Neural cell (in vitro differentiated cells): ENCODE measurements around the gene H6PD. TPM values are rescaled to one million over a fixed set of nuclear protein-coding genes. Genes with fewer than 3 reads are reported as not detected.

Experiments used
- H2AFZ ChIP-seq: fragments of 200-600, 300-800 bp; sonication (generic), shearing (Covaris generic); 2 replicates; pipeline ENCODE4 v1.6.0; 2014; ENCODE audit warnings: low read depth, mild to moderate bottlenecking, antibody characterized with exemption, low read length, moderate library complexity
- H3F3A ChIP-seq: fragments of 200-600 bp; shearing (Covaris generic); 2 replicates; pipeline ENCODE4 v1.6.1; 2016; ENCODE audit warnings: mild to moderate bottlenecking, moderate library complexity, mixed read lengths, antibody characterized with exemption, low read length; ENCODE audit not compliant: insufficient read depth, poor library complexity, severe bottlenecking
- H3K27ac ChIP-seq: fragments of 200-600, 300-800 bp; sonication (generic), shearing (Covaris generic); 2 replicates; pipeline ENCODE4 v1.5.1; 2014; ENCODE audit warnings: mild to moderate bottlenecking, low read length, moderate library complexity
- H3K27me3 ChIP-seq: fragments of 300-800, 200-600 bp; sonication (generic), shearing (Covaris generic); 2 replicates; pipeline ENCODE4 v1.6.0; 2014; ENCODE audit warnings: mild to moderate bottlenecking, low read depth, low read length, moderate library complexity; ENCODE audit not compliant: insufficient read depth
- H3K36me3 ChIP-seq: fragments of 300-800, 200-600 bp; sonication (generic), shearing (Covaris generic); 2 replicates; pipeline ENCODE4 v1.5.1; 2014; ENCODE audit warnings: mild to moderate bottlenecking, antibody characterized with exemption, low read length, moderate library complexity; ENCODE audit not compliant: insufficient read depth
- H3K4me2 ChIP-seq: fragments of 300-800, 200-600 bp; sonication (generic), shearing (Covaris generic); 2 replicates; pipeline ENCODE4 v1.6.0; 2014; ENCODE audit warnings: mild to moderate bottlenecking, low read length
- H3K4me3 ChIP-seq: fragments of 300-800, 200-600 bp; sonication (generic), shearing (Covaris generic); 2 replicates; pipeline ENCODE4 v1.5.1; 2014; ENCODE audit warnings: mild to moderate bottlenecking, low read length, moderate library complexity
- H3K79me2 ChIP-seq: fragments of 200-600 bp; shearing (Covaris generic); replicated peaks from 2 replicates; pipeline ENCODE4 v1.6.0; 2014; ENCODE audit warnings: mild to moderate bottlenecking, low read length, moderate library complexity; ENCODE audit not compliant: insufficient read depth
- H3K9ac ChIP-seq: fragments of 300-800, 200-600 bp; sonication (generic), shearing (Covaris generic); 2 replicates; pipeline ENCODE4 v1.6.1; 2016; ENCODE audit warnings: mild to moderate bottlenecking, low read length, mixed read lengths
- H3K9me2 ChIP-seq: fragments of 200-600 bp; shearing (Covaris generic); 2 replicates; pipeline ENCODE4 v1.6.1; 2016; ENCODE audit warnings: mild to moderate bottlenecking, low read length, mixed read lengths; ENCODE audit not compliant: insufficient read depth
- H3K9me3 ChIP-seq: fragments of 200-600, 300-800 bp; sonication (generic), shearing (Covaris generic); 2 replicates; pipeline ENCODE4 v1.6.1; 2016; ENCODE audit warnings: mild to moderate bottlenecking, mixed run types, low read length, moderate library complexity, mixed read lengths
- H4K20me1 ChIP-seq: fragments of 200-600 bp; shearing (Covaris generic); 2 replicates; pipeline ENCODE4 v1.6.1; 2016; ENCODE audit warnings: mild to moderate bottlenecking, mixed run types; ENCODE audit not compliant: insufficient read depth
- CTCF ChIP-seq: fragments of 450-650 bp; IDR thresholded peaks from 2 replicates; pipeline ENCODE4 v1.5.1; 2014; ENCODE audit warnings: antibody characterized with exemption, mild to moderate bottlenecking, moderate library complexity; ENCODE audit not compliant: poor library complexity, severe bottlenecking
- EP300 ChIP-seq: fragments of 450-650 bp; conservative IDR thresholded peaks from 2 replicates; pipeline ENCODE4 v1.6.1; 2014; ENCODE audit warnings: antibody characterized with exemption, mild to moderate bottlenecking, moderate library complexity; ENCODE audit not compliant: poor library complexity, severe bottlenecking
- EZH2 ChIP-seq: fragments of 200-600, 300-800 bp; shearing (Covaris generic), sonication (generic); IDR thresholded peaks from 2 replicates; pipeline ENCODE4 v1.6.1; 2014; ENCODE audit warnings: antibody characterized with exemption, low read length, borderline replicate concordance, mild to moderate bottlenecking; ENCODE audit not compliant: insufficient read depth, poor library complexity, severe bottlenecking
- RAD21 ChIP-seq: fragments of 450-650 bp; conservative IDR thresholded peaks from 2 replicates; pipeline ENCODE4 v1.6.1; 2014; ENCODE audit warnings: antibody characterized with exemption, mild to moderate bottlenecking, moderate library complexity
- REST ChIP-seq: IDR thresholded peaks from 2 replicates; pipeline ENCODE4 v1.6.1; 2012; ENCODE audit warnings: borderline replicate concordance
- polyA plus RNA-seq: library from polyadenylated mRNA; depleted of rRNA; stranded (reverse); fragments of >200 nt; gene quantifications from 2 replicates; pipeline ENCODE4 v1.2.3, GENCODE V29; 2014

Gene H6PD
- polyA plus RNA-seq, 1 donor from 2014 or later, result 4.6 TPM

GRCh38 chr1:9271861-9272595, 37.5 kb downstream of the H6PD start:
- no peaks in the 10 kb centered on the region for H3F3A ChIP-seq
- no peak overlapping the region for H3K9ac ChIP-seq
- no peak overlapping the region for H3K4me2 ChIP-seq
- H3K36me3 ChIP-seq, result no peaks in the 10 kb centered on the region
- no peak for TF ChIP-seq EP300
- H3K4me3 ChIP-seq, result no peak overlapping the region
- no peaks in the 10 kb centered on the region for H3K9me2 ChIP-seq
- H3K9me3 ChIP-seq, result no peaks in the 10 kb centered on the region
- no peak overlapping the region for H2AFZ ChIP-seq
- no peaks in the 10 kb centered on the region for H3K27me3 ChIP-seq
- H3K27ac ChIP-seq, result no peak overlapping the region
- no peaks in the 10 kb centered on the region for H3K79me2 ChIP-seq
- no peaks in the 10 kb centered on the region for H4K20me1 ChIP-seq

GRCh38 chr1:9273177-9273576, 38.6 kb downstream of the H6PD start:
- no peaks in the 10 kb centered on the region for H3F3A ChIP-seq
- no peak overlapping the region for H3K4me2 ChIP-seq
- no peaks in the 10 kb centered on the region for H3K36me3 ChIP-seq
- no peaks in the 10 kb centered on the region for H3K79me2 ChIP-seq
- no peaks in the 10 kb centered on the region for H4K20me1 ChIP-seq
- H2AFZ ChIP-seq, result no peak overlapping the region
- H3K9me2 ChIP-seq, result no peaks in the 10 kb centered on the region
- TF ChIP-seq CTCF, result no peak
- no peak for TF ChIP-seq RAD21
- no peak for TF ChIP-seq EP300
- no peaks in the 10 kb centered on the region for H3K27me3 ChIP-seq
- H3K9me3 ChIP-seq, result no peaks in the 10 kb centered on the region
- H3K4me3 ChIP-seq, result no peak overlapping the region
- no peak overlapping the region for H3K27ac ChIP-seq
- no peak overlapping the region for H3K9ac ChIP-seq

GRCh38 chr1:9275161-9275560, 40.6 kb downstream of the H6PD start:
- Histone ChIP-seq H3K9me3 (no peaks in the 10 kb centered on the region), H4K20me1 (no peaks in the 10 kb centered on the region), H3F3A (no peaks in the 10 kb centered on the region), H3K79me2 (no peaks in the 10 kb centered on the region), H3K27ac (no peak overlapping the region), H3K9ac (no peak overlapping the region), H3K27me3 (no peaks in the 10 kb centered on the region), H3K36me3 (no peaks in the 10 kb centered on the region), H3K4me2 (no peak overlapping the region), H3K4me3 (no peak overlapping the region), H2AFZ (no peak overlapping the region), H3K9me2 (no peaks in the 10 kb centered on the region)
- TF ChIP-seq CTCF, result no peak

GRCh38 chr1:9275567-9276034, 41.0 kb downstream of the H6PD start:
- no peak overlapping the region for H2AFZ ChIP-seq
- H3K4me2 ChIP-seq, result no peak overlapping the region
- no peak overlapping the region for H3K9ac ChIP-seq

More at GRCh38 chr1:9275567-9276034, 41.0 kb downstream of the H6PD start:
- Histone ChIP-seq H3K9me3 (no peaks in the 10 kb centered on the region), H3F3A (no peaks in the 10 kb centered on the region), H3K36me3 (no peaks in the 10 kb centered on the region), H3K9me2 (no peaks in the 10 kb centered on the region), H3K79me2 (no peaks in the 10 kb centered on the region), H4K20me1 (no peaks in the 10 kb centered on the region), H3K27me3 (no peaks in the 10 kb centered on the region), H3K27ac (no peak overlapping the region), H3K4me3 (no peak overlapping the region)
- TF ChIP-seq EZH2 (no peak), REST (no peak)
